Retinal pigment epithelial cell (primary cell): ENCODE data around the gene GDF2.

ENCODE experiments used
- DNase-seq: peaks from one replicate; pipeline ENCODE4 v3.0.0-alpha.2; 2010; ENCODE audit warnings: low read depth
- H3K4me3 ChIP-seq: 2 replicates; pipeline ENCODE4 v1.5.1; 2011; ENCODE audit warnings: mild to moderate bottlenecking, low read length, control low read depth, moderate library complexity
- CTCF ChIP-seq: conservative IDR thresholded peaks from 2 replicates; pipeline ENCODE4 v1.5.1; 2011; ENCODE audit warnings: low read depth, low read length, control low read depth, inconsistent platforms

The GDF2 gene

GRCh38 chr10:47351899-47352815 is 29.9 kb downstream of the GDF2 start:
- no peak overlapping the region for H3K4me3 ChIP-seq
- no peak for DNase-seq
- no peak for TF ChIP-seq CTCF

GRCh38 chr10:47353351-47353750 is 31.1 kb downstream of the GDF2 start:
- TF ChIP-seq CTCF, result no peak
- no peak overlapping the region for H3K4me3 ChIP-seq
- no peak for DNase-seq

GRCh38 chr10:47354165-47354564 is 31.9 kb downstream of the GDF2 start:
- peak; percentile 46 for TF ChIP-seq CTCF
- no peak for DNase-seq
- no peak overlapping the region for H3K4me3 ChIP-seq

- no peak overlapping the region for H3K4me3 ChIP-seq
- no peak for TF ChIP-seq CTCF
- DNase-seq, result no peak
Measured at GRCh38 chr10:47354900-47355299, 32.6 kb downstream of the GDF2 start.

- TF ChIP-seq CTCF, result no peak
- DNase-seq, result no peak
- no peak overlapping the region for H3K4me3 ChIP-seq
Measured at GRCh38 chr10:47356708-47357107, 34.5 kb downstream of the GDF2 start.

GRCh38 chr10:47357131-47357582 is 34.9 kb downstream of the GDF2 start:
- no peak for DNase-seq
- TF ChIP-seq CTCF, result no peak
- no peak overlapping the region for H3K4me3 ChIP-seq

- no peak for DNase-seq
- no peak for TF ChIP-seq CTCF
Measured at GRCh38 chr10:47357911-47358310, 35.7 kb downstream of the GDF2 start.

More at GRCh38 chr10:47357911-47358310, 35.7 kb downstream of the GDF2 start:
- no peak overlapping the region for H3K4me3 ChIP-seq
